HL-60 (cell line): Measurements from ENCODE around the gene NFE2L1.
"Not testable (repeated sequence)": the region's sequence is repeated elsewhere in the genome, so short reads cannot be mapped to it uniquely, and the experiment has no call there.

Experiments used
- DNase-seq, 2 experiments: peaks; one replicate each; pipeline ENCODE4 v3.0.0-alpha.2; 2010 to 2020; ENCODE audit warnings: low read depth in 1 of 2, low spot score in 1 of 2
- H3K27ac ChIP-seq: fragments of 250-450 bp; sonication (Bioruptor Pico); replicated peaks from 2 replicates; pipeline ENCODE4 v1.5.1; 2020; ENCODE audit warnings: mild to moderate bottlenecking, moderate library complexity
- H3K27me3 ChIP-seq: fragments of 250-450 bp; sonication (Bioruptor Pico); 2 replicates; pipeline ENCODE4 v1.5.1; 2021; ENCODE audit warnings: mild to moderate bottlenecking, moderate library complexity; ENCODE audit not compliant: insufficient read depth, poor library complexity, severe bottlenecking
- H3K4me3 ChIP-seq: replicated peaks from 2 replicates; pipeline ENCODE4 v1.5.1; 2011; ENCODE audit warnings: mild to moderate bottlenecking, control low read depth, low read length; ENCODE audit not compliant: insufficient read depth
- GABPA ChIP-seq: IDR thresholded peaks from 2 replicates; pipeline ENCODE4 v1.6.1; 2012; ENCODE audit warnings: low read depth
- POLR2AphosphoS5 ChIP-seq: IDR thresholded peaks from 2 replicates; pipeline ENCODE4 v1.6.1; 2012; ENCODE audit warnings: low read depth
- SPI1 ChIP-seq: IDR thresholded peaks from 2 replicates; pipeline ENCODE4 v1.6.1; 2012; ENCODE audit warnings: low read depth, mild to moderate bottlenecking, borderline replicate concordance
- TF ChIP-seq, protein P1 (sequence below): IDR thresholded peaks from one replicate; pipeline ENCODE4 v1.5.1; 2011; ENCODE audit warnings: low read length, control low read depth, inconsistent platforms; ENCODE audit not compliant: insufficient read depth
- TF ChIP-seq, protein P2 (sequence below): IDR thresholded peaks from 2 replicates; pipeline ENCODE4 v1.6.1; 2012; ENCODE audit warnings: low read depth; ENCODE audit not compliant: insufficient replicate concordance

Gene NFE2L1

DNA sequence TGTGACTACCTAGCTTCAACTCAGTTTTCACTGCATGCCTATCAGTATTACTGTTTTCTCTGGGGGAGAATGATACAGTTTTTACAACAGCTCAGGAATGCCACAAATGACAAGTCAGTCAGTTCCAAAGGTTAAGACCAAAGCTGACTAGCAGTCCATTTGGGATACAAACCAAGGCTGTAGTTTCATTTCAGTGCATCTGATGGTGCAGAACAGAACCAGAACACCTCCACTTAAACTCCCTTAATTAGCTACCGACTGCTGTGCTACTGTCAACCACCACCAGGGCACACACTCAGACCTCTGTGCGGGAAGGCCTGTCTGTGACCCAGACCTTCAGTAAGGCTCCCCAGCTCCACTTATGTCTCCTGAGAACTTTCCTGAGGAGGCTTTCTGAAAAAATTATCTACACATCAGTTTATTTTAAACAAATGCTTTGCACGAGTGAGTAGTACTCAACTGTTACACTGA, 20.4 kb downstream of the NFE2L1 start:
- TF ChIP-seq, protein P1, sequence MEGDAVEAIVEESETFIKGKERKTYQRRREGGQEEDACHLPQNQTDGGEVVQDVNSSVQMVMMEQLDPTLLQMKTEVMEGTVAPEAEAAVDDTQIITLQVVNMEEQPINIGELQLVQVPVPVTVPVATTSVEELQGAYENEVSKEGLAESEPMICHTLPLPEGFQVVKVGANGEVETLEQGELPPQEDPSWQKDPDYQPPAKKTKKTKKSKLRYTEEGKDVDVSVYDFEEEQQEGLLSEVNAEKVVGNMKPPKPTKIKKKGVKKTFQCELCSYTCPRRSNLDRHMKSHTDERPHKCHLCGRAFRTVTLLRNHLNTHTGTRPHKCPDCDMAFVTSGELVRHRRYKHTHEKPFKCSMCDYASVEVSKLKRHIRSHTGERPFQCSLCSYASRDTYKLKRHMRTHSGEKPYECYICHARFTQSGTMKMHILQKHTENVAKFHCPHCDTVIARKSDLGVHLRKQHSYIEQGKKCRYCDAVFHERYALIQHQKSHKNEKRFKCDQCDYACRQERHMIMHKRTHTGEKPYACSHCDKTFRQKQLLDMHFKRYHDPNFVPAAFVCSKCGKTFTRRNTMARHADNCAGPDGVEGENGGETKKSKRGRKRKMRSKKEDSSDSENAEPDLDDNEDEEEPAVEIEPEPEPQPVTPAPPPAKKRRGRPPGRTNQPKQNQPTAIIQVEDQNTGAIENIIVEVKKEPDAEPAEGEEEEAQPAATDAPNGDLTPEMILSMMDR, result peak; percentile 6
- TF ChIP-seq, protein P2, sequence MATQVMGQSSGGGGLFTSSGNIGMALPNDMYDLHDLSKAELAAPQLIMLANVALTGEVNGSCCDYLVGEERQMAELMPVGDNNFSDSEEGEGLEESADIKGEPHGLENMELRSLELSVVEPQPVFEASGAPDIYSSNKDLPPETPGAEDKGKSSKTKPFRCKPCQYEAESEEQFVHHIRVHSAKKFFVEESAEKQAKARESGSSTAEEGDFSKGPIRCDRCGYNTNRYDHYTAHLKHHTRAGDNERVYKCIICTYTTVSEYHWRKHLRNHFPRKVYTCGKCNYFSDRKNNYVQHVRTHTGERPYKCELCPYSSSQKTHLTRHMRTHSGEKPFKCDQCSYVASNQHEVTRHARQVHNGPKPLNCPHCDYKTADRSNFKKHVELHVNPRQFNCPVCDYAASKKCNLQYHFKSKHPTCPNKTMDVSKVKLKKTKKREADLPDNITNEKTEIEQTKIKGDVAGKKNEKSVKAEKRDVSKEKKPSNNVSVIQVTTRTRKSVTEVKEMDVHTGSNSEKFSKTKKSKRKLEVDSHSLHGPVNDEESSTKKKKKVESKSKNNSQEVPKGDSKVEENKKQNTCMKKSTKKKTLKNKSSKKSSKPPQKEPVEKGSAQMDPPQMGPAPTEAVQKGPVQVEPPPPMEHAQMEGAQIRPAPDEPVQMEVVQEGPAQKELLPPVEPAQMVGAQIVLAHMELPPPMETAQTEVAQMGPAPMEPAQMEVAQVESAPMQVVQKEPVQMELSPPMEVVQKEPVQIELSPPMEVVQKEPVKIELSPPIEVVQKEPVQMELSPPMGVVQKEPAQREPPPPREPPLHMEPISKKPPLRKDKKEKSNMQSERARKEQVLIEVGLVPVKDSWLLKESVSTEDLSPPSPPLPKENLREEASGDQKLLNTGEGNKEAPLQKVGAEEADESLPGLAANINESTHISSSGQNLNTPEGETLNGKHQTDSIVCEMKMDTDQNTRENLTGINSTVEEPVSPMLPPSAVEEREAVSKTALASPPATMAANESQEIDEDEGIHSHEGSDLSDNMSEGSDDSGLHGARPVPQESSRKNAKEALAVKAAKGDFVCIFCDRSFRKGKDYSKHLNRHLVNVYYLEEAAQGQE, result no peak
- Histone ChIP-seq H3K27ac (no peak overlapping the region), H3K4me3 (no peak overlapping the region), H3K27me3 (no peaks in the 10 kb centered on the region)
- DNase-seq, result peak in 1 of 2 experiments; percentile 18

DNA sequence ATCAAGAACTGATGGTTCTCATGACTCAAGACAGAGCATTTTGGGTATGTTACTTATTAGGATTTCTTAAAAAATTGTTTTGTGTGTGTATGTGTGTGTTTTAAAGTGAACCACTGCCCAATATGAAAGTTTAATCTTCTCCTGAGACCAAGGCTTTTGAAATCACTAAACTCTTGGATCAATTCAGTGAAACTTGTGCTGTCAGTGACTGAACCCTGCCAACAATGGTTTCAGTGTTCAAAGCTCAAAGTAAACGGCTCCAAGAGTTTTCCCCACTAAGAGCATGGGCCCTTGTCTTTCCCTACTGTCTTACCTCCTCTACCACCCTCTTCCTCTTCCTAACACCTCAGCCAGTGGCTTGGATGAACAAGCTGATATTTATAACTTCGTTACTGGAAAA, 22.0 kb downstream of the NFE2L1 start:
- no peak for DNase-seq
- no peak overlapping the region for H3K27ac ChIP-seq
- TF ChIP-seq, protein P2, result no peak
- TF ChIP-seq POLR2AphosphoS5 (no peak), SPI1 (no peak), GABPA (no peak)
- TF ChIP-seq, protein P1, result no peak
- H3K4me3 ChIP-seq, result no peak overlapping the region
- H3K27me3 ChIP-seq, result no peaks in the 10 kb centered on the region

DNA sequence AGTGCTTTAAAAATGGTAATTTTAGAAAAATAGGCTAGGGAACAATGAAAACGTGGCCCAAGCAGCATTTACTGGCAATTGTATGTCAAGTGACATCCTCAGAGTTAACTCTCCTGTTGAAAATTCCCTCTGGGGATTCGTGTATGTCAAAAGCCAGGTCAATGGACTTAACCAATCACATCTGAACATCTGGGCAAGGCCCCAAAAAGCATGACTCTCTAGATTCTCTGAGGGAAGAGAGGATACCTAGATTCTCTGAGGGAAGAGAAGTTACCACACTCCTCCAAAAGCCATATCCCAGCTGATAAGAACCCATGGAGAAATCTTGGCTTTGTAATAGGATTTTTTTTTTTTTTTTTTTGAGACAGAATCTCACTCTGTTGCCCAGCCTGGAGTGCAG, 23.5 kb downstream of the NFE2L1 start:
- DNase-seq, result no peak
- TF ChIP-seq, protein P1, result no peak
- TF ChIP-seq GABPA (no peak), SPI1 (no peak), POLR2AphosphoS5 (no peak)
- TF ChIP-seq, protein P2, result no peak
- H3K4me3 ChIP-seq, result no peak overlapping the region
- H3K27ac ChIP-seq, result no peak overlapping the region
- no peaks in the 10 kb centered on the region for H3K27me3 ChIP-seq

DNA sequence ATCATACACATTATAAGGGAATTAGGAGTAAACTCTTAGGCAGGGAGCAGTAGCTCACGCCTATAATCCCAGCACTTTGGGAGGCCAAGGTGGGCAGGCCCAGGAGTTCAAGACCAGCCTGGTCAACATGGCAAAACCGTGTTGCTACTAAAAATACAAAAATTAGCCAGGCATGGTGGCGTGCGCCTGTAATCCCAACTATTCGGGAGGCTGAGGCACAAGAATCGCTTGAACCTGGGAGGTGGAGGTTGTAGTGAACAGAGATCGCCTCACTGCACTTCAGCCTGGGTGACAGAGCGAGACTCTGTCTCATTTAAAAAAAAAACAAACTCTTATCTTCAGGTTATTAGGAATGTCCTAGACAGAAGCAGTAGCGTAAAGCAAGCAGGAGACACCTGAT, 24.7 kb downstream of the NFE2L1 start:
- not testable (repeated sequence) for H3K4me3 ChIP-seq, H3K27me3 ChIP-seq, DNase-seq, H3K27ac ChIP-seq

DNA sequence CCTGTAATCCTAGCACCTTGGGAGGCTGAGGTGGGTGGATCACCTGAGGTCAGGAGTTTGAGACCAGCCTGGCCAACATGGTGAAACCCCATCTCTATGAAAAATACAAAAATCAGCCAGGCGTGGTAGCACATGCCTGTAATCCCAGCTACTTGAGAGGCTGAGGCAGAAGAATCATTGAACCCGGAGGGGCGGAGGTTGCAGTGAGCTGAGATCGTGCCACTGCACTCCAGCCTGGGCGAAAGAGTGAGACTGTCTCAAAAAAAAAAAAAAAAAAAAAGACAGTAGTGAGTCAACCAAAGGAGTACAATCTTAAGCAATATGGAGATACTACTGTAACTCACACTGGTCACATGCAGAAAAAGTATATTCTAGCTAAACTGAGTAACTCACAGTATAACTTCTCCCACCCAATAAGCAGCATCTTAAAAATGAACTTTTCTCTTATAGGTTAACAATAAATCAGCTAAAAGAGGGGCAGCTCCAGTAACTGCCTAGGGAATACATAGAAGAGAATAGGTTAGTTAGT, 25.5 kb downstream of the NFE2L1 start:
- not testable (repeated sequence) for H3K27ac ChIP-seq, DNase-seq, H3K27me3 ChIP-seq, H3K4me3 ChIP-seq
